SK-N-SH (cell line): ENCODE results near the gene ACOXL. TPM values are rescaled to one million over a fixed set of nuclear protein-coding genes. Genes with fewer than 3 reads are reported as not detected.

Source experiments
- CTCF ChIA-PET: fragments of 300-600, 350-600 bp; formaldehyde crosslinking; extraction: SDS; loops from one replicate; lab custom pipeline; 2021; lab: Yijun Ruan, JAX
- POLR2A ChIA-PET: fragments of 350-600 bp; sonication (Branson Sonifier 250); formaldehyde crosslinking; extraction: SDS; loops from one replicate; lab custom pipeline; 2020; ENCODE audit warnings: antibody characterized with exemption, inconsistent platforms; lab: Yijun Ruan, JAX
- DNase-seq: peaks from one replicate; pipeline ENCODE4 v3.0.0; 2012
- H2AFZ ChIP-seq: fragments of 200-600 bp; sonication (generic); 2 replicates; pipeline ENCODE4 v1.8.1; 2016; ENCODE audit warnings: antibody characterized with exemption, mild to moderate bottlenecking, low read depth
- H3F3A ChIP-seq: fragments of 200-600 bp; sonication (generic); replicated peaks from 2 replicates; pipeline ENCODE3; 2016; ENCODE audit warnings: antibody characterized with exemption, mild to moderate bottlenecking; ENCODE audit not compliant: insufficient read depth
- H3K27ac ChIP-seq, 2 experiments: fragments of 200-500 bp in 1 of 2; fragments of 200-600 bp in 1 of 2; sonication (Bioruptor generic) in 1 of 2; sonication (generic), shearing (Covaris generic) in 1 of 2; 2 replicates each; pipeline versions ENCODE4 v1.5.1 to v1.6.1; 2014 to 2016; ENCODE audit warnings: low read depth in 2 of 2, inconsistent platforms in 1 of 2, low read length in 1 of 2, mild to moderate bottlenecking in 1 of 2, mixed read lengths in 1 of 2
- H3K27me3 ChIP-seq: fragments of 200-600 bp; sonication (generic), shearing (Covaris generic); 2 replicates; pipeline ENCODE4 v1.6.1; 2016; ENCODE audit warnings: mixed run types; ENCODE audit not compliant: insufficient read depth
- H3K36me3 ChIP-seq, 2 experiments: fragments of 200-500 bp in 1 of 2; fragments of 200-600 bp in 1 of 2; sonication (Bioruptor generic) in 1 of 2; sonication (generic) in 1 of 2; replicated peaks in 1 of 2; 2 replicates each; pipeline versions ENCODE3 to v1.5.1; 2014 to 2016; ENCODE audit warnings: low read length in 1 of 2, mild to moderate bottlenecking in 1 of 2; ENCODE audit not compliant: insufficient read depth in 2 of 2, control insufficient read depth in 1 of 2
- H3K4me1 ChIP-seq, 2 experiments: fragments of 200-500 bp in 1 of 2; fragments of 200-600 bp in 1 of 2; sonication (Bioruptor generic) in 1 of 2; sonication (generic), shearing (Covaris generic) in 1 of 2; 2 replicates each; pipeline versions ENCODE4 v1.5.1 to v1.6.1; 2014 to 2016; ENCODE audit warnings: low read depth in 1 of 2, low read length in 1 of 2, mixed run types in 1 of 2; ENCODE audit not compliant: insufficient read depth in 2 of 2, control insufficient read depth in 1 of 2
- H3K4me2 ChIP-seq: fragments of 200-600 bp; sonication (generic), shearing (Covaris generic); 2 replicates; pipeline ENCODE4 v1.6.1; 2017; ENCODE audit warnings: mixed run types
- H3K4me3 ChIP-seq, 2 experiments: fragments of 200-500 bp in 1 of 2; fragments of 200-600 bp in 1 of 2; sonication (Bioruptor generic) in 1 of 2; sonication (generic), shearing (Covaris generic) in 1 of 2; 2 replicates each; pipeline versions ENCODE4 v1.5.1 to v1.8.1; 2014 to 2016; ENCODE audit warnings: low read depth in 2 of 2, inconsistent platforms in 1 of 2, low read length in 1 of 2, mild to moderate bottlenecking in 1 of 2, mixed read lengths in 1 of 2, moderate library complexity in 1 of 2
- H3K79me2 ChIP-seq: fragments of 200-600 bp; sonication (generic); 2 replicates; pipeline ENCODE4 v1.8.1; 2017; ENCODE audit warnings: mild to moderate bottlenecking; ENCODE audit not compliant: insufficient read depth
- H3K9ac ChIP-seq: fragments of 200-600 bp; sonication (generic); 2 replicates; pipeline ENCODE4 v1.6.1; 2017; ENCODE audit warnings: mixed run types
- H3K9me2 ChIP-seq: fragments of 200-600 bp; sonication (generic); 2 replicates; pipeline ENCODE4 v1.6.1; 2017; ENCODE audit warnings: mixed run types
- H3K9me3 ChIP-seq: fragments of 200-600 bp; sonication (generic); 2 replicates; pipeline ENCODE4 v1.6.1; 2017; ENCODE audit warnings: mixed run types, mild to moderate bottlenecking, moderate library complexity
- H4K20me1 ChIP-seq: fragments of 200-600 bp; sonication (generic); 2 replicates; pipeline ENCODE4 v1.6.1; 2017; ENCODE audit warnings: mild to moderate bottlenecking, mixed run types; ENCODE audit not compliant: insufficient read depth
- CHD2 ChIP-seq: fragments of 150-350 bp; IDR thresholded peaks from 2 replicates; pipeline ENCODE4 v1.6.1; 2018; ENCODE audit warnings: low read length; ENCODE audit not compliant: partially characterized antibody
- ELF1 ChIP-seq: IDR thresholded peaks from 2 replicates; pipeline ENCODE4 v1.4.0; 2012
- EP300 ChIP-seq, 2 experiments: IDR thresholded peaks; 2 replicates each; pipeline versions ENCODE4 v1.4.0 to v1.6.1; 2012; ENCODE audit warnings: borderline replicate concordance in 1 of 2, low read depth in 1 of 2, low read length in 1 of 2
- EZH2phosphoT487 ChIP-seq: fragments of 200-600 bp; sonication (generic); IDR thresholded peaks from 2 replicates; pipeline ENCODE4 v1.6.1; 2017; ENCODE audit warnings: low read depth, mixed run types, mild to moderate bottlenecking, antibody characterized with exemption, moderate library complexity, borderline replicate concordance
- FOXJ3 ChIP-seq: sonication (generic); formaldehyde crosslinking; IDR thresholded peaks from 2 replicates; pipeline ENCODE4 v1.5.1; 2020; ENCODE audit warnings: mild to moderate bottlenecking, missing genetic modification reagents
- GABPA ChIP-seq: IDR thresholded peaks from 2 replicates; pipeline ENCODE4 v1.4.0; 2012; ENCODE audit warnings: low read depth, mild to moderate bottlenecking
- GATA2 ChIP-seq: sonication (generic); formaldehyde crosslinking; IDR thresholded peaks from 2 replicates; pipeline ENCODE4 v1.5.0; 2020; ENCODE audit warnings: mild to moderate bottlenecking, missing genetic modification reagents
- JUND ChIP-seq: IDR thresholded peaks from 2 replicates; pipeline ENCODE4 v1.4.0; 2012
- MEF2A ChIP-seq: IDR thresholded peaks from 2 replicates; pipeline ENCODE4 v1.4.0; 2012; ENCODE audit warnings: low read depth, borderline replicate concordance
- NFIC ChIP-seq: IDR thresholded peaks from 2 replicates; pipeline ENCODE4 v1.4.0; 2012; ENCODE audit warnings: borderline replicate concordance
- NRF1 ChIP-seq: IDR thresholded peaks from 2 replicates; pipeline ENCODE4 v1.6.1; 2012; ENCODE audit warnings: low read depth, mild to moderate bottlenecking, low read length
- RAD21 ChIP-seq: IDR thresholded peaks from 2 replicates; pipeline ENCODE4 v1.6.1; 2012; ENCODE audit warnings: mild to moderate bottlenecking, low read length
- REST ChIP-seq: IDR thresholded peaks from 2 replicates; pipeline ENCODE4 v1.6.1; 2012; ENCODE audit warnings: mild to moderate bottlenecking, low read depth, low read length, moderate library complexity
- RFX5 ChIP-seq: IDR thresholded peaks from 2 replicates; pipeline ENCODE4 v1.6.1; 2012; ENCODE audit warnings: mild to moderate bottlenecking, improper control_type of control experiment, low read length
- RXRA ChIP-seq: IDR thresholded peaks from 2 replicates; pipeline ENCODE4 v1.4.0; 2012; ENCODE audit warnings: low read depth, mild to moderate bottlenecking, borderline replicate concordance
- TAF1 ChIP-seq: IDR thresholded peaks from 2 replicates; pipeline ENCODE4 v1.6.1; 2012; ENCODE audit warnings: low read depth, mild to moderate bottlenecking, low read length, moderate library complexity, borderline replicate concordance
- TEAD4 ChIP-seq: IDR thresholded peaks from 2 replicates; pipeline ENCODE4 v1.4.0; 2012; ENCODE audit warnings: mild to moderate bottlenecking, borderline replicate concordance; ENCODE audit not compliant: insufficient read depth
- WGBS: methylation state at CpG from one replicate; pipeline ENCODE4 v1.1.6; 2017; ENCODE audit warnings: low lambda C conversion rate; 5-methylcytosine and 5-hydroxymethylcytosine counted together
- polyA plus RNA-seq, 3 experiments: library from polyadenylated mRNA; depleted of rRNA; stranded (reverse); fragments of >200 nt; gene quantifications; 2 replicates each; pipeline ENCODE4 v1.2.3, GENCODE V29; 2012
- TF ChIP-seq, protein P1 (sequence below): IDR thresholded peaks from 2 replicates; pipeline ENCODE4; 2012
- TF ChIP-seq, protein P2 (sequence below): fragments of 150-350 bp; IDR thresholded peaks from 2 replicates; pipeline ENCODE4 v1.6.1; 2016; ENCODE audit warnings: mild to moderate bottlenecking, low read depth, low read length
- TF ChIP-seq, protein P3 (sequence below): IDR thresholded peaks from 2 replicates; pipeline ENCODE4 v1.4.0; 2012; ENCODE audit warnings: low read depth, borderline replicate concordance
- TF ChIP-seq, protein P4 (sequence below): fragments of 150-350 bp; IDR thresholded peaks from 2 replicates; pipeline ENCODE4 v1.6.1; 2017; ENCODE audit warnings: antibody characterized with exemption, low read length, low read depth, borderline replicate concordance
- TF ChIP-seq, protein P5 (sequence below): IDR thresholded peaks from 2 replicates; pipeline ENCODE4 v1.4.0; 2012; ENCODE audit warnings: low read depth, borderline replicate concordance

ACOXL gene
- polyA plus RNA-seq, 1 of the 3 experiments (the other 2 are of a cell fraction), result not detected

DNA sequence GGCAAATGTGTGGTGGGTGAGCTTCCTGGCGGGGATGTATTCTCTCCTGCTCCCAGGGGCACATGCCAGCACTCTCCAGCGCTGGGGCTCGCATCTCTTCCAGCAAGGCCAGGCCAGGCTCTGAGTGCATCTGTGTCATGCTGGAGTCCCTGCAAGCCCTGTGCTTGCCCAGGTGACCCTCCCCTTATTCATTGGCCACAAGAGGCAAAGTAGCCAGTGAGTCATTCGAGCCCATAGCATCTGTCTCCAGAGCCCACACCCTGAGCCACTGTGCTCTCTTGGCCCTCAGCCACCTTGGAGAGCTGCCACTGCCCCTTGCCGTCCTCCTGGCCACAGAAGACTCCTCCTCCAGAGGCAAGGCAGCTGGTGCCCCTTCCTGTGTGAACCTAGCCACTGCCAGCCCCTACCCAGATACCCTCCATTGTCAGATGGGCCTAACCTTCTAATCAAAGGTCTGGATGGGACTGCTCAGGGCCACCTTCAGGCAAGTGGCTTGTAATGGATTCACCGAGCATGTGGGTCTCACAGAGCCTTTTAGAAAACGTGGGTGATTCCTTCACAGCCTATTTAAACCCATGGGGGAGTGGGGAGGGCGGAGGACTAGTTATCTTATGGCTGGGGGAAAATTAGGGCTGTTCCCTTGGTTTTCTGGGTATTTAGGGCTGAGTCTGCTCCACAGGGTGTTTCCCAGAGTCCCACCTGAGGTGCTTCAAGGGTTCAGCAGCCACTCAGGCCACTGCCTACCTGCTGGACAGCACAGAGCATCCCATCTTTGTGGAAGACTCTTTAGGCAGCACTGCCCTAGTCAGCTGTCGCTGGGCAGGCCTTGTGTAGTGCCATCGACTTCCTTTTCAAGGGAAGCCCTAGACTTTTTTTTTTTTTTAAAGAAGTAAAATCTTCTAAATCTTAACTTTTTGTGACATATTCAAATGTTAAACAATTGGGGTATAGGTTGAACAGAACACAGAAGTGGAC lies 137.4 kb downstream of the ACOXL start:
- peak; percentile 51 for DNase-seq
- CTCF ChIA-PET, result no interaction called here
- Histone ChIP-seq H3K27ac (no peak overlapping the region; a peak in 1 of 4 replicates), H3K4me3 (no peak overlapping the region), H3K9ac (no peak overlapping the region), H3K27me3 (no peaks in the 10 kb centered on the region), H2AFZ (no peak overlapping the region), H3K9me3 (no peaks in the 10 kb centered on the region), H3K9me2 (no peaks in the 10 kb centered on the region), H3F3A (no peaks in the 10 kb centered on the region), H3K4me1 (peaks cover 0 to 12% of the 10 kb centered on the region in 2 experiments; a peak in 1 of 4 replicates), H4K20me1 (no peaks in the 10 kb centered on the region), H3K36me3 (no peaks in the 10 kb centered on the region), H3K79me2 (no peaks in the 10 kb centered on the region), H3K4me2 (no peak overlapping the region)
- POLR2A ChIA-PET, result no interaction called here
- WGBS, result 44% methylated on average over 8 of the region's 10 CpGs
- TF ChIP-seq TEAD4 (no peak), RAD21 (no peak), ELF1 (no peak), JUND (no peak), EZH2phosphoT487 (no peak), TAF1 (no peak), RFX5 (0 out of 2 replicates have a peak, but pooled peaks have one; percentile 22), NRF1 (no peak), RXRA (no peak), EP300 (IDR thresholded peaks at IDR 0.05; ENCODE audit: borderline replicate concordance in 1 of 2, low read depth in 1 of 2, low read length in 1 of 2) (no peak), REST (peak; percentile 68; the same call in 1 of the 2 replicates), GATA2 (CRISPR knock-in tag) (no peak), MEF2A (no peak), GABPA (no peak), NFIC (peak; percentile 46; the same call in 1 of the 2 replicates), FOXJ3 (no peak), CHD2 (no peak)
- TF ChIP-seq, protein P1, sequence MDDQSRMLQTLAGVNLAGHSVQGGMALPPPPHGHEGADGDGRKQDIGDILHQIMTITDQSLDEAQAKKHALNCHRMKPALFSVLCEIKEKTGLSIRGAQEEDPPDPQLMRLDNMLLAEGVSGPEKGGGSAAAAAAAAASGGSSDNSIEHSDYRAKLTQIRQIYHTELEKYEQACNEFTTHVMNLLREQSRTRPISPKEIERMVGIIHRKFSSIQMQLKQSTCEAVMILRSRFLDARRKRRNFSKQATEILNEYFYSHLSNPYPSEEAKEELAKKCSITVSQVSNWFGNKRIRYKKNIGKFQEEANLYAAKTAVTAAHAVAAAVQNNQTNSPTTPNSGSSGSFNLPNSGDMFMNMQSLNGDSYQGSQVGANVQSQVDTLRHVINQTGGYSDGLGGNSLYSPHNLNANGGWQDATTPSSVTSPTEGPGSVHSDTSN, result no peak
- TF ChIP-seq, protein P2, sequence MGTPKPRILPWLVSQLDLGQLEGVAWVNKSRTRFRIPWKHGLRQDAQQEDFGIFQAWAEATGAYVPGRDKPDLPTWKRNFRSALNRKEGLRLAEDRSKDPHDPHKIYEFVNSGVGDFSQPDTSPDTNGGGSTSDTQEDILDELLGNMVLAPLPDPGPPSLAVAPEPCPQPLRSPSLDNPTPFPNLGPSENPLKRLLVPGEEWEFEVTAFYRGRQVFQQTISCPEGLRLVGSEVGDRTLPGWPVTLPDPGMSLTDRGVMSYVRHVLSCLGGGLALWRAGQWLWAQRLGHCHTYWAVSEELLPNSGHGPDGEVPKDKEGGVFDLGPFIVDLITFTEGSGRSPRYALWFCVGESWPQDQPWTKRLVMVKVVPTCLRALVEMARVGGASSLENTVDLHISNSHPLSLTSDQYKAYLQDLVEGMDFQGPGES, result no peak
- TF ChIP-seq, protein P3, sequence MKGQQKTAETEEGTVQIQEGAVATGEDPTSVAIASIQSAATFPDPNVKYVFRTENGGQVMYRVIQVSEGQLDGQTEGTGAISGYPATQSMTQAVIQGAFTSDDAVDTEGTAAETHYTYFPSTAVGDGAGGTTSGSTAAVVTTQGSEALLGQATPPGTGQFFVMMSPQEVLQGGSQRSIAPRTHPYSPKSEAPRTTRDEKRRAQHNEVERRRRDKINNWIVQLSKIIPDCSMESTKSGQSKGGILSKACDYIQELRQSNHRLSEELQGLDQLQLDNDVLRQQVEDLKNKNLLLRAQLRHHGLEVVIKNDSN, result no peak
- TF ChIP-seq, protein P4, sequence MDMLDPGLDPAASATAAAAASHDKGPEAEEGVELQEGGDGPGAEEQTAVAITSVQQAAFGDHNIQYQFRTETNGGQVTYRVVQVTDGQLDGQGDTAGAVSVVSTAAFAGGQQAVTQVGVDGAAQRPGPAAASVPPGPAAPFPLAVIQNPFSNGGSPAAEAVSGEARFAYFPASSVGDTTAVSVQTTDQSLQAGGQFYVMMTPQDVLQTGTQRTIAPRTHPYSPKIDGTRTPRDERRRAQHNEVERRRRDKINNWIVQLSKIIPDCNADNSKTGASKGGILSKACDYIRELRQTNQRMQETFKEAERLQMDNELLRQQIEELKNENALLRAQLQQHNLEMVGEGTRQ, result no peak
- TF ChIP-seq, protein P5, sequence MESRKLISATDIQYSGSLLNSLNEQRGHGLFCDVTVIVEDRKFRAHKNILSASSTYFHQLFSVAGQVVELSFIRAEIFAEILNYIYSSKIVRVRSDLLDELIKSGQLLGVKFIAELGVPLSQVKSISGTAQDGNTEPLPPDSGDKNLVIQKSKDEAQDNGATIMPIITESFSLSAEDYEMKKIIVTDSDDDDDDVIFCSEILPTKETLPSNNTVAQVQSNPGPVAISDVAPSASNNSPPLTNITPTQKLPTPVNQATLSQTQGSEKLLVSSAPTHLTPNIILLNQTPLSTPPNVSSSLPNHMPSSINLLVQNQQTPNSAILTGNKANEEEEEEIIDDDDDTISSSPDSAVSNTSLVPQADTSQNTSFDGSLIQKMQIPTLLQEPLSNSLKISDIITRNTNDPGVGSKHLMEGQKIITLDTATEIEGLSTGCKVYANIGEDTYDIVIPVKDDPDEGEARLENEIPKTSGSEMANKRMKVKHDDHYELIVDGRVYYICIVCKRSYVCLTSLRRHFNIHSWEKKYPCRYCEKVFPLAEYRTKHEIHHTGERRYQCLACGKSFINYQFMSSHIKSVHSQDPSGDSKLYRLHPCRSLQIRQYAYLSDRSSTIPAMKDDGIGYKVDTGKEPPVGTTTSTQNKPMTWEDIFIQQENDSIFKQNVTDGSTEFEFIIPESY, result no peak
